Effector CD4-positive, alpha-beta T cell (primary cell): ENCODE data around the gene CLASRP.
"Not testable (repeated sequence)": the region's sequence is repeated elsewhere in the genome, so short reads cannot be mapped to it uniquely, and the experiment has no call there.

Experiments
- DNase-seq: peaks from one replicate; pipeline ENCODE4 v3.0.0-alpha.2; 2020

The CLASRP gene

DNA sequence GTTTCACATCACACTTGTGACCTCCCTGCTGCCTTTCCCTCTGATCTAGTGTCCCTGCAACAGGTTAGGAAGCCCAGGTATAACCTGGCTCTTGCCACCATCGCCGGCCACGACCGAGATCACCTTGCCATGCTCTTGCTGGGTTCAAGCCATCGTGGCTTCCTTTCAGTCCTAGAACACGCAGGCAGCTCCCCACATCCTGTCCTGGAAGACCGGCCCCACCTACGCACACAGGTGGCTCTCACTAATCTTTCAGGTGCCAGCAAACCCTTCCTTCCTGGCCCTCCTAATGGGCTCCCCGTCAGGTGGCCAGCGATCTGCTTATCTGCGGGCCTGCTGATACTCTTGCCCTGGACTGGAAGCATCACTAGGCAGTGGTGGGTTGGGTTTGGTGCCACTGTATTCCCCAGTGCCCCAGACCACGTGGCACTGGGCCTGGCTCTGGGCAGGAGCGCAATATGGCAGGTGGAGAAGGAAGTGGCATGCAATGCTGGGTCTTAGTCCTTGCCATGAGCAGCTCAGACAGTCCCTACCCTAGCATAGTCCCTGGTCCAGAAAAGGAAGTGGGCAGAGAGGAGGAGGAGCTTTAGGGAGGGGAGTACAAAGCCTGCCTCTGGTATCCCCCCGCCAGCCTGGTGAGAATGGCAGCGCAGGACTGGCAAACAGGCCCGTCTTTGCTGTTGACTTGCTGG is 66.0 kb downstream of the CLASRP start:
- no peak for DNase-seq

DNA sequence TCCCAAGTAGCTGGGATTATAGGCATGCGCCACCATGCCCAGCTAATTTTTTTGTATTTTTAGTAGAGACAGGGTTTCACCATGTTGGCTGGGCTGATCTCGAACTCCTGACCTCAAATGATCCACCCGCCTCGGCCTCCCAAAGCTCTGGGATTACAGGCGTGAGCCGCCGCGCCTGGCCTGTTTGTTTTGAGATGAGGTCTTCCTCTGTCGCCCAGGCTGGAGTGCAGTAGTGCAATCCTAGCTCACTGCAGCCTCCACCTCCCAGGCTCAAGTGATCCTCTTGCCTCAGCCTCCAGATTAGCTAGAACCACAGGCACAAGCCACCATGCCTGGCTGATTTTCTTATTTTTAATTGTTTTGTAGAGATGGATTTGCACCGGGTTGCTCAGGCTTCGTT is 67.5 kb downstream of the CLASRP start:
- not testable (repeated sequence) for DNase-seq

DNA sequence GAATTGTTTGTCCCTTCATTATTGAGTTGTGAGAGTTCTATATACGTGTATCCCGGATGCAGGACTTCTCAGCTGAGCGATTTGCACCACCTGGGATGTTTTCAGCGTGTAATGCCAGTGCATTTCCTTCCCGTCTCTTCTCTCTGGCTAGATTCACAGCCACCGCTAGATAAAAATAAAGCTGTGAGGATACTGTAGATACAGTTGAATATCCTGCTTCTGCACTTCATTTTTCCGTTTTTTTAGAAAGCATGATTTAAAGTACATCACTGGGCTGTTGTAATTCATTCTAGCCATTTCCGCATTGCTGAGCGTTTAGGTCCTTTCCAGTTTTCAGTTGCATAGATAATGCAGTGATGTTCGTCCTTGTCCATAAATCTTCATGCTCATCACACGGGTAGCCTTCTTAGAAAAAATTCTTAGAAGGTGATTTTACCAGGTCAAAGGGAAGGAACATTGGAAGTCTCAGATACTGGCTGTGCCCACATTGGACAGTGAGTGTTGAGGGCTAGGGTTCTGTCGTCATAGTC is 68.8 kb downstream of the CLASRP start:
- DNase-seq, result no peak

DNA sequence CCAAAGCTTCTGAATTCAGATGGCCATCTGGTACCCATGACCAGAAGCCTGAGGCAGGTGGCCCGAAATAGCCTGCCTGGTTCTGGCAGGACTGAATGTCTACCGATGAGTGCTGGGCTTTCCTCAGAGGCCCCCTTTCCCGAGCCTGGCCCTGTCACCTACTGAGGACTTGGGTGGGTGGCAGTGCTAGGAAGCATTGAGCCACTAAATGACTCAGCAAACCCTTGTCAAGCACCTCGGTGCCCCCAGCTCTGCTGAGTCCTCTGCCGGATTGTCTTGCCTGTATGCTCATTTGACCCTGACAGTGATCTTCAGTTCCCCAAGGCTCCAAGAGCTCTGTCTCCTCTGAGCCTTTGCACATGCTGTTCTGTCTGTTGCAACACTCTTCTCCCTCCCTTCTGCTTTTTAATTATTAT is 72.0 kb downstream of the CLASRP start:
- DNase-seq, result no peak

DNA sequence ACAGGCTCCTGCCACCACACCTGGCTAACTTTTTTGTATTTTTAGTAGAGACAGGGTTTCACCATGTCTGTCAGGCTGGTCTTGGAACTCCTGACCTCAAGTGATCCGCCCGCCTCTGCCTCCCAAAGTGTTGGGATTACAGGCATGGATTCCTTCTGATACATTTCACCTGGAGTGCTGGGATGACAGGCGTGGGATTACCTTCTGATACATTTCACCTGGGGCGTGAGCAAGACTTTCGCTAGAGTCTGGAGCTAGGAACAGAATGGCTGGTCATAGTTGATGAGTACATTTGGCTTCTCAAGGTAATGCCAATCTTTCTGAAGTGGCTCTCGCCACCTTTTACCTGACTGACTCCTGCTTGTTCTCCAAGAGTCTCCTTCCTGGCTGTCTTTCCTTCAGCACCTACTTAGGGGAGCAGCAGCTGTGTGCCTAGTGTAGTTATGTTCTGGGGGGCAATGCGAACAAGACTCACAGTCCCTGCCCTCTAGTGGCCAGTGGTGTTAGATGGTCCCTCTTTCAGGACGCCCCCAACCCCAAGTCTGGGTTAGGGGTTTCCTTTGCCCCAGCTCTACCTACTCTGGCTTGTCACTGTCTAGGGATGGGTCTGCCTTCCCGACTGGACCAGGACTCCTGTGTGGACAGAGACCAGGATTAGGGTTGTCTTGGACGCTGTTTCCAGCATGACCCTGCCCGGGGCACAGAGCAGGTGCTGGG is 73.4 kb downstream of the CLASRP start:
- DNase-seq, result no peak

DNA sequence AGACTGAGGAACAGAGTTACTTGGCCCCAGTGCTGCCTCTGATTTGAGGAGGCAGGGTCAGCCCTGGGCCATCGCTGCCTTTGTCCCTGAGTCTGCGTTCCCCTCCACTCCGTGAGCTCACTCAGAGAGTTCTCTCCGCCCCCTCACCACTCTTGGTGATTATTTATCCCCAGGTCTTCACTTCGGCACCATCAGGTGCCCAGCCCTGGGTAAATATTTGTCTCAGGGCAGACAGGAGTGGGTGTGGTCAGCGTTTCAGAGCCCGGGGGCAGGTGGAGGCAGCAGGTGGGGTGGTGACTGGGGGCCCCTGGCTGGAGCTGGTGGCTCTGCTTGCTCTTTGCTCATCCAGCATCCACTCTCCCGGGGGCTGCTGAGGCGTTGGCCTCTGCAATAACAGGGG is 74.8 kb downstream of the CLASRP start:
- no peak for DNase-seq

DNA sequence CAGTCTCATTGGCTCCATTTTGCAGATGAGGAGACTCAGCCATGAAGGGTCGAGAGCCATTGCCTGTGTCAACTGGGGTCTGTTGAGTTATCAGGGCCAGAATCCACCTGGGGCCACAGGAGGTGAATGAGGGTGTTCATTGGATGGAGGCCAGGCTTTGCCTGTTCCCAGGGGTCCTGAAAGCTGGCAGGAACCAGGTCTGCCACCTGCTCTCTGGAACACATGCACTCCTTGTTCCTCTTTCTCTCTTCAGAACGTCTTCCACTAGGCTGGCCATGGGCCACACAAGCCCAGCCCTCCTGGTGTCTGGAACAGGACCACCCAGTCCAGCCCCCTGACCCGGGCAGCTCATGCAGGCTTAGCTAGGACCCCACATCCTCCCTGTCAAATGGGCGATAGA is 75.3 kb downstream of the CLASRP start:
- DNase-seq, result no peak

DNA sequence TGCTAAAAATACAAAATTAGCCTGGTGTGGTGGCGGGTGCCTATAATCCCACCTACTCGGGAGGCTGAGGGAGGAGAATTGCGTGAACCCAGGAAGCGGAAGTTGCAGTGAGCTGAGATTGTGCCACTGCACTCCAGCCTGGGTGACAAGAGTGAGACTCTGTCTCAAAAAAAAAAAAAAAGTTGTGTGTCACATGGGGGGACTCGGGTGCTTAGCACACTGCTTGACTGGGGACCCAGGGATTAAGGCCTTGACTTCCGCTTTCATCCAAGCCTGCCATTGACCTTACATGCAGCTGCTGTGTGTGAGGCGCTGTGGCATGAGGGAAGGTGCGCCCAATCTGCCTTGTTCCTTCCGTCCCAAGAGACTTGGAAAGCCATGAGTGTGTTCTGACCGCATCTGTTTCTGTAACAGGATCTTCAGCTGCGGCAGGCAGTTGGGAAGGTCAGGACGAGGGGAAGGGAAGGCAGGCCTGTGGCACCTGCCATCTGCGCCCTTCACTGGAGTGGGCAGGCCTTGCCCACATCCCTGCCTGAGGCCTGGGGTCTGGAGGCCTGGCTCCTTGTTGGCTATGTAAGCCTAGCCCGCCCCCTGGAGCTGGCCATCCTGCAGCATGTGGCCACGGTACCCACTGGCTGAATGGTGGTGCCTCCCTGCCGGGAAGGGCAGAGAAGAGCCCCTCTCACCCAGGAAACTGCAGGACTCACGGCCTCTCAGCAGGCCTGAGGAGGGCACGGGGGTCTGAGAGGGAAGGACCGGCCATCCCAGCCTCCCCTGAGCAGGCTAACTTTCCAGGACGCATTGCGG is 77.2 kb downstream of the CLASRP start:
- DNase-seq, result no peak

DNA sequence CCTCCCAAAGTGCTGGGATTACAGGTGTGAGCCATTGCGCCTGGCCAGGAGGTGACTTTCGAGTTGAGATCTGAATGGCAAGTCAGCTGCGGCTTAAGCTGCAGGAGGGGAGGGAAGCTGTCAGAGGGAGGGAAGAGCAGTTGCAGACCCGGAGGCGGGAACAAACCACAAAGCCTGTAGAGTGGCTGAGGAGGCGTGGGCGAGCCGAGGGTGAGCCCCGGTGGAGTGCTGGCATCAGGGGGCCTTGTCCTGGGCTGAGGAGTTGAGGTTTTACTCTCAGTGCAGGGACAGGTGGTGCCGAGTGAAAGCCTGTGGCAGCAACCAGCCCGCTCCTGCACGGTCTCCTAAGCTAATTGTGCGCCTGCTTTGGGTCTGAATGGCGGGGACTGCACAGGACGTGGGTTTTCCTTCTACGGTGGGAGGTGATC is 78.3 kb downstream of the CLASRP start:
- DNase-seq, result no peak

DNA sequence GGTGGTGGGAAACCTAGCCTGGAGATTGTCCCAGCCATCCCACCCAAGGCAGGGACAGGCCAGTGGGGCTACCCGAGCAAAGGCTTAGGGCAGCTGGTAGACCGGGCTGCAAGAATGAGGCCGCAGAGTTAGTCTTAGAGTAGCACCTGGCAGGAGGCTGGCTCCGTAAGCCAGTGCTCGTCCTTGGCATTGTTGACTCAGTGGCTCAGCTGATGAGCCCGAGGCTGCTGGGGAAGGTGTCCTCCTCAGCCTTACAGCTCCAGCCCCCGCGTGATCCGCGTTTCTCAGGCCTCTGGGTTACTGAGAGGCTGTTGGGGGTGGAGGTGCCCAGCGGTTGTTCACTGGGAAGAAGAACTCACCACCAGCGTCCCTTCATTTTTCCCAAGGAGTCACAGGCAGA is 78.8 kb downstream of the CLASRP start:
- no peak for DNase-seq

DNA sequence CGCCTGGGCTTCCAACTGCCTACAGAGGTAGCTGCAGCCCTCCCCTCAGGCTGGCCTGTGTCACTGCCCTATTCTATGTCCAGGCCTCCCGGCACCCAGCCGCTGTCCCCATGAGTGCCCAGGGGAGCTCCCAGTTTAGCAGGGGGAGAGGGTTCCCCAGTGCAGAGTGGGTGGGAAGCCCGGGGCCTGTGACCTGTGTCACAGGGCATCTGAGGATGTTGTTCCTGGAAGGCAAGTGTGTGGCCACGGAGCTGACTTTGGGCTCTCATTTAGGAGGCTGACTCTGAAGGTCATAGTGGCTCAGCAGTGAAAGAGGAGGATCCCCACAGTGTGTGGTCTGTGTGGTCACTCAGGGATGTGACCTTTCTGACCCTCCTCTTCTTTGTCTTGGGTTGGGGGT is 79.3 kb downstream of the CLASRP start:
- no peak for DNase-seq

DNA sequence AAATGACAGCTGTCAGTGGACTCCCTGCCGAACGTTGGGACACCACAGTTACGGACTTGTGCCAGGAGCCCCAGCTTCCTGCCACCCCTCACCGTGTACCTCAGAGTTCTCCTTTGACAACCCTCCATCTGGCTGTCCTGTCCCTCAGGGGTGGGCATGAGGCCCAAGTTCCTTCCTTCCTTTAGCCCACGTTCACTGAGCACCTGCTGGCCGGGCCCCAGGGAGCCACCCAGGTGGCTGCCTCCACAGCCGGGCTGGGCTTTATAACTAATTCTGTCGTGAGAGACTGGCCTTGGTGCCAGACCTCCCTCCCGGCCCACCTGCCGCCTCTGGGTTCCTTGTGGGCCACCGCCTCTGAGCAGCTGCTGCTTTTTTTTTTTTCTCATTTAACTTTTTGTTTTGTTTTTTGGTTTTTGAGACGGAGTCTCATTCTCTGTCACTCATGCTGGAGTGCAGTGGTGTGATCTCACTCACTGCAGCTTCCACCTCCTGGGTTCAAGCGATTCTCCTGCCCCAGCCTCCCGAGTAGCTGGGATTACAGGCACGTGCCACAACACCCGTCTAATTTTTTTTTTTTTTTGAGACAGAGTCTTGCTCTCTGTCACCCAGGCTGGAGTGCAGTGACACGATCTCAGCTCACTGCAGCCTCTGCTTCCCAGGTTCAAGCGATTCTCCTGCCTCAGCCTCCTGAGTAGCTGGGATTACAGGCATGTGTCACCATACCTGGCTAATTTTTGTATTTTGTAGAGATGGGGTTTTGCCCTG is 79.9 kb downstream of the CLASRP start:
- not testable (repeated sequence) for DNase-seq

DNA sequence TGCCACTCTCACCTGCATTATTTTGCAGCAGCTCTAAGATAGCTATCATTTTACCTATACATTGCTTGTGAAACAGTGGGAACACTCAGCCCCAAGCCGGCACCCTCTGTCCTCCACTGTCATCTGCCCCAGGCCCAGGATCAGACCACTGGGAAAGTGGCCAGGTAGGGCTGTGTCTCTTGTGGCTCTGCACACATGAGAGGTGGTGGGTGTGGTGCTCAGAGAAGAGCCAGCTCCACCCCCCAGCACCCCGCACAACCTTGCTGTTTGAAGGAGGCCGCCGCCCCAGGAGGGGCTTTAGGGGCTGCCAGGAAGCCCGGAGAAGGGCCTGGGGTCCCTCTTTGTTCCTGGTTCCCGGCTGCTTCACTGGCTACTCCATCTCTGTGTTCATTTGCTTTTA is 80.7 kb downstream of the CLASRP start:
- DNase-seq, result no peak
